K562 (cell line): ENCODE results near the gene ELMOD2. TPM values are rescaled to one million over a fixed set of nuclear protein-coding genes. Genes with fewer than 3 reads are reported as not detected.

Source experiments
- ARID2 ChIP-seq: fragments of 450-650 bp; IDR thresholded peaks from 2 replicates; pipeline ENCODE4 v1.6.1; 2017; ENCODE audit warnings: antibody characterized with exemption, mild to moderate bottlenecking
- CGGBP1 ChIP-seq: fragments of 250-450 bp; sonication (Bioruptor Pico); IDR thresholded peaks from 2 replicates; pipeline ENCODE4 v1.9.0; 2021; ENCODE audit warnings: mild to moderate bottlenecking
- CHD1 ChIP-seq: fragments of 200-600 bp; sonication (generic); IDR thresholded peaks from one replicate; pipeline ENCODE4 v1.6.1; 2012; ENCODE audit warnings: mild to moderate bottlenecking, moderate library complexity, low read length, inconsistent platforms
- CHD7 ChIP-seq: fragments of 200-600 bp; sonication (generic); IDR thresholded peaks from one replicate; pipeline ENCODE4 v1.6.1; 2012; ENCODE audit warnings: mild to moderate bottlenecking, low read depth, low read length, inconsistent platforms
- EHMT2 ChIP-seq: fragments of 450-650 bp; IDR thresholded peaks from 2 replicates; pipeline ENCODE4 v1.6.1; 2018; ENCODE audit warnings: antibody characterized with exemption
- ELF4 ChIP-seq: fragments of 450-650 bp; formaldehyde crosslinking; IDR thresholded peaks from 2 replicates; pipeline ENCODE4 v1.4.0; 2022; ENCODE audit warnings: missing genetic modification characterization
- JUNB ChIP-seq: fragments of 450-650 bp; formaldehyde crosslinking; conservative IDR thresholded peaks from 2 replicates; pipeline ENCODE4 v1.4.0; 2020; ENCODE audit warnings: mild to moderate bottlenecking
- L3MBTL2 ChIP-seq: fragments of 450-650 bp; IDR thresholded peaks from 2 replicates; pipeline ENCODE4 v1.6.1; 2016; ENCODE audit warnings: mild to moderate bottlenecking, moderate library complexity
- MEF2A ChIP-seq: IDR thresholded peaks from 2 replicates; pipeline ENCODE4 v1.6.1; 2011; ENCODE audit warnings: low read depth, mild to moderate bottlenecking, low read length, moderate library complexity; ENCODE audit not compliant: control insufficient read depth
- MIER1 ChIP-seq: fragments of 450-650 bp; IDR thresholded peaks from 2 replicates; pipeline ENCODE4 v1.6.1; 2016; ENCODE audit warnings: antibody characterized with exemption, mild to moderate bottlenecking, low read depth
- NONO ChIP-seq, 2 experiments: fragments of 200-400 bp in 1 of 2; fragments of 450-650 bp in 1 of 2; formaldehyde crosslinking in 1 of 2; IDR thresholded peaks; 2 replicates each; pipeline ENCODE4 v1.6.1; 2017; ENCODE audit warnings: low read depth in 2 of 2, mild to moderate bottlenecking in 2 of 2, moderate library complexity in 2 of 2, low read length in 1 of 2
- RCOR1 ChIP-seq, 2 experiments: IDR thresholded peaks; 2 replicates each; pipeline ENCODE4 v1.6.1; 2012; ENCODE audit warnings: low read depth in 2 of 2, low read length in 2 of 2, borderline replicate concordance in 1 of 2, improper control_type of control experiment in 1 of 2
- ZNF175 ChIP-seq: fragments of 200-800 bp; sonication (Bioruptor generic); IDR thresholded peaks from 2 replicates; pipeline ENCODE4 v1.6.1; 2016; ENCODE audit warnings: low read depth, mild to moderate bottlenecking, missing genetic modification characterization, missing compliant biosample characterization
- ZNF280B ChIP-seq: fragments of 250-450 bp; sonication (Bioruptor Pico); IDR thresholded peaks from 2 replicates; pipeline ENCODE4 v1.5.1; 2021; ENCODE audit warnings: mild to moderate bottlenecking
- ZNF449 ChIP-seq: fragments of 250-450 bp; sonication (Bioruptor Pico); IDR thresholded peaks from 2 replicates; pipeline ENCODE4 v1.8.0; 2022; ENCODE audit warnings: moderate library complexity, mild to moderate bottlenecking, inconsistent platforms
- polyA plus RNA-seq, 8 experiments: library from polyadenylated mRNA; depleted of rRNA in 4 of 8; stranded (reverse) in 5 of 8; unstranded in 3 of 8; fragments of >200 nt; fragmentation: Nextera tagmentation in 2 of 8; fragmentation: Illumina TruSeq in 1 of 8; extraction: Ambion mirVana in 2 of 8; extraction: Trizol in 1 of 8; gene quantifications; 2 replicates each; pipeline versions ENCODE4 v1.2.1 to v1.2.3, GENCODE V29; 2011 to 2014; ENCODE audit warnings: inconsistent platforms in 1 of 8, missing spikeins in 1 of 8
- total RNA-seq, 7 experiments: library from RNA; depleted of rRNA in 6 of 7; stranded (reverse); fragments of >200 nt in 6 of 7; fragmentation: Illumina TruSeq in 2 of 7; extraction: Trizol in 2 of 7; gene quantifications; 2 replicates each; pipeline versions ENCODE4 v1.2.1 to v1.2.3, GENCODE V29; 2011 to 2021; ENCODE audit warnings: low replicate concordance in 1 of 7

Gene ELMOD2
- total and polyA plus RNA-seq, 9 of the 15 experiments (the other 6 are each of a cell fraction or from before 2014, with no cell fraction given): 11.0 to 23.3 (median 14.3) TPM

- TF ChIP-seq ZNF280B (no peak), ZNF175 (CRISPR knock-in tag) (no peak), ARID2 (no peak), CHD1 (no peak), MIER1 (no peak), NONO (IDR thresholded peaks at IDR 0.05; ENCODE audit: low read depth in 2 of 2, low read length in 1 of 2) (no peak), ELF4 (CRISPR knock-in tag) (peak; percentile 40; the same call in 1 of the 2 replicates), JUNB (CRISPR knock-in tag) (no peak), EHMT2 (peak; percentile 94), CHD7 (no peak), RCOR1 (IDR thresholded peaks at IDR 0.05; ENCODE audit: borderline replicate concordance in 1 of 2, low read depth in 2 of 2, low read length in 2 of 2) (peak; percentile 75 to 96; a peak in 3 of 4 replicates), MEF2A (no peak), L3MBTL2 (peak; percentile 84), ZNF449 (CRISPR knock-in tag) (no peak), CGGBP1 (CRISPR knock-in tag) (no peak)
These were observed 5.5 kb downstream of the ELMOD2 start (continued) for GRCh38 chr4:140529434-140529833.
